Gastroesophageal sphincter (tissue), 4 donors: Measurements from ENCODE around the gene ADAT3. TPM values are rescaled to one million over a fixed set of nuclear protein-coding genes. Genes with fewer than 3 reads are reported as not detected.

Source experiments
- ATAC-seq: fragments of 150-250 bp; one replicate; pipeline ENCODE4 v1.9.1; 2016; ENCODE audit warnings: mild to moderate bottlenecking, moderate library complexity
- H3K27ac ChIP-seq, 4 donors: fragments of 200-600 bp; sonication (generic) in 3 of 4; 1 replicate in 3 of 4; 2 replicates in 1 of 4; pipeline ENCODE4 v1.5.1; 2016 to 2019
- H3K27me3 ChIP-seq: fragments of 200-600 bp; sonication (generic); one replicate; pipeline ENCODE4 v1.5.1; 2019
- H3K36me3 ChIP-seq, 2 donors: fragments of 200-600 bp; sonication (generic); one replicate each; pipeline ENCODE4 v1.5.1; 2019; ENCODE audit warnings: control low read depth in 1 of 2
- H3K4me1 ChIP-seq, 3 donors: fragments of 200-600 bp; sonication (generic); 1 replicate in 2 of 3; 2 replicates in 1 of 3; pipeline ENCODE4 v1.5.1; 2016 to 2019; ENCODE audit warnings: control low read depth in 2 of 3
- H3K4me3 ChIP-seq, 2 donors: fragments of 200-600 bp; sonication (generic); one replicate each; pipeline ENCODE4 v1.5.1; 2019; ENCODE audit warnings: mild to moderate bottlenecking in 1 of 2, moderate library complexity in 1 of 2
- H3K9me3 ChIP-seq, 3 donors: fragments of 200-600 bp; sonication (generic); one replicate each; pipeline ENCODE4 v1.5.1; 2017 to 2019; ENCODE audit warnings: control low read depth in 2 of 3
- CTCF ChIP-seq, 4 experiments: fragments of 200-600 bp in 2 of 4; fragments of 450-650 bp in 2 of 4; sonication (generic) in 1 of 4; IDR thresholded peaks; one replicate each; pipeline ENCODE4 v1.5.1; 2017 to 2019; ENCODE audit warnings: antibody characterized with exemption in 4 of 4, mild to moderate bottlenecking in 2 of 4, moderate library complexity in 2 of 4
- EP300 ChIP-seq: sonication (generic); formaldehyde crosslinking; IDR thresholded peaks from one replicate; pipeline ENCODE4 v1.6.1; 2017; ENCODE audit warnings: antibody characterized with exemption, mild to moderate bottlenecking
- POLR2A ChIP-seq, 2 donors: fragments of 450-650 bp; IDR thresholded peaks; one replicate each; pipeline ENCODE4 v1.6.1; 2017; ENCODE audit warnings: antibody characterized with exemption in 2 of 2, mild to moderate bottlenecking in 2 of 2, moderate library complexity in 1 of 2
- POLR2AphosphoS5 ChIP-seq: sonication (generic); formaldehyde crosslinking; IDR thresholded peaks from one replicate; pipeline ENCODE4 v1.6.1; 2017; ENCODE audit warnings: antibody characterized with exemption
- WGBS, 2 donors: methylation state at CpG; one replicate each; pipeline ENCODE4 v1.1.5; 2018; ENCODE audit warnings: low coverage in 1 of 2; 5-methylcytosine and 5-hydroxymethylcytosine counted together
- total RNA-seq, 4 donors: library from RNA; depleted of rRNA; stranded (reverse); fragments of >200 nt; gene quantifications; one replicate each; pipeline ENCODE4 v1.1.0, GENCODE V29; 2016

The ADAT3 gene
- total RNA-seq, 4 donors from 2014 or later: 0.47 to 4.2 (median 2.3) TPM

- no peak overlapping the region for H3K27ac ChIP-seq
- H3K4me1 ChIP-seq: peaks cover 0 to 29% (median 0%) of the 10 kb centered on the region in 3 donors
- no peak for ATAC-seq
- no peak for TF ChIP-seq CTCF (IDR thresholded peaks at IDR 0.05)
- no peak for TF ChIP-seq EP300
- no peak overlapping the region for H3K4me3 ChIP-seq
- H3K36me3 ChIP-seq: no peaks in the 10 kb centered on the region
- no peaks in the 10 kb centered on the region for H3K9me3 ChIP-seq
- no peaks in the 10 kb centered on the region for H3K27me3 ChIP-seq
- WGBS, 2 donors: 96% methylated on average over 8 of the region's 32 CpGs; no CpG with 5 or more reads in 1 of the 2 donors
These were observed 54.9 kb downstream of the ADAT3 start for GRCh38 chr19:1959928-1960589.

- H3K9me3 ChIP-seq: no peaks in the 10 kb centered on the region
These were observed 56.0 kb downstream of the ADAT3 start for GRCh38 chr19:1961000-1961883.

GRCh38 chr19:1962674-1963073 lies 57.5 kb downstream of the ADAT3 start:
- Histone ChIP-seq H3K27ac (no peak overlapping the region), H3K4me3 (no peak overlapping the region), H3K36me3 (peaks cover 0 to 8% of the 10 kb centered on the region in 2 donors), H3K9me3 (no peaks in the 10 kb centered on the region), H3K27me3 (no peaks in the 10 kb centered on the region), H3K4me1 (peaks cover 0 to 5% (median 0%) of the 10 kb centered on the region in 3 donors)
- no peak for ATAC-seq
- WGBS, 2 donors: 92 to 93% methylated on average over 5 to 18 of the region's 23 CpGs
- TF ChIP-seq POLR2A (IDR thresholded peaks at IDR 0.05) (no peak), CTCF (IDR thresholded peaks at IDR 0.05) (no peak), EP300 (no peak), POLR2AphosphoS5 (no peak)

More at GRCh38 chr19:1961000-1961883, 56.0 kb downstream of the ADAT3 start:
- Histone ChIP-seq H3K4me3 (no peak overlapping the region), H3K4me1 (peaks cover 0 to 19% (median 0%) of the 10 kb centered on the region in 3 donors), H3K27ac (no peak overlapping the region), H3K36me3 (peaks cover 0 to 2% of the 10 kb centered on the region in 2 donors), H3K27me3 (no peaks in the 10 kb centered on the region)
- TF ChIP-seq POLR2A (IDR thresholded peaks at IDR 0.05): no peak
- TF ChIP-seq CTCF (IDR thresholded peaks at IDR 0.05): no peak
- TF ChIP-seq EP300: no peak
- TF ChIP-seq POLR2AphosphoS5: no peak
- 45 to 90% methylated on average over 2 to 4 of the region's 42 CpGs for WGBS, 2 donors
- no peak for ATAC-seq

Other genes starting within 250 kb of the ADAT3 start
- gene ONECUT3, start 151.9 kb upstream of the ADAT3 start, total RNA-seq: under 1 TPM in 1 of 4 donors, not detected in 3; 0.04 TPM
- gene ATP8B3, start 93.1 kb upstream of the ADAT3 start, total RNA-seq: 1 to 10 TPM in 1 of 4 donors, under 1 TPM in 3; 0.27 to 1.4 (median 0.48) TPM
- gene REXO1, start 56.9 kb upstream of the ADAT3 start, total RNA-seq: 10 to 100 TPM; 11.4 to 29.9 (median 16.1) TPM
- 1 to 10 TPM; 1.4 to 7.1 (median 5.5) TPM for gene KLF16, start 41.8 kb upstream of the ADAT3 start, total RNA-seq
- 100 to 1,000 TPM in 1 of 4 donors, 10 to 100 TPM in 3; 80.0 to 117 (median 91.0) TPM for gene ABHD17A, start 19.9 kb upstream of the ADAT3 start, total RNA-seq
- gene SCAMP4, start within 50 bp of the ADAT3 start, total RNA-seq: 10 to 100 TPM; 48.6 to 73.4 (median 58.1) TPM
- 10 to 100 TPM; 40.4 to 57.4 (median 46.2) TPM for gene CSNK1G2, start 35.8 kb downstream of the ADAT3 start, total RNA-seq
- gene BTBD2, start 110.3 kb downstream of the ADAT3 start, total RNA-seq: 100 to 1,000 TPM in 1 of 4 donors, 10 to 100 TPM in 3; 44.0 to 125 (median 59.9) TPM
- 100 to 1,000 TPM in 3 of 4 donors, 10 to 100 TPM in 1; 98.4 to 195 (median 173) TPM for gene MKNK2, start 145.8 kb downstream of the ADAT3 start, total RNA-seq
- 10 to 100 TPM; 29.0 to 69.9 (median 38.6) TPM for gene MOB3A, start 190.9 kb downstream of the ADAT3 start, total RNA-seq
- gene IZUMO4, start 191.5 kb downstream of the ADAT3 start, total RNA-seq: 10 to 100 TPM in 1 of 4 donors, 1 to 10 TPM in 3; 2.4 to 17.3 (median 4.3) TPM
- 100 to 1,000 TPM in 1 of 4 donors, 10 to 100 TPM in 3; 69.9 to 132 (median 73.8) TPM for gene AP3D1, start 246.2 kb downstream of the ADAT3 start, total RNA-seq